ENCODE results near the gene WBP2NL.
"Not testable (repeated sequence)": the region's sequence is repeated elsewhere in the genome, so short reads cannot be mapped to it uniquely, and the experiment has no call there.

WBP2NL gene, protein sequence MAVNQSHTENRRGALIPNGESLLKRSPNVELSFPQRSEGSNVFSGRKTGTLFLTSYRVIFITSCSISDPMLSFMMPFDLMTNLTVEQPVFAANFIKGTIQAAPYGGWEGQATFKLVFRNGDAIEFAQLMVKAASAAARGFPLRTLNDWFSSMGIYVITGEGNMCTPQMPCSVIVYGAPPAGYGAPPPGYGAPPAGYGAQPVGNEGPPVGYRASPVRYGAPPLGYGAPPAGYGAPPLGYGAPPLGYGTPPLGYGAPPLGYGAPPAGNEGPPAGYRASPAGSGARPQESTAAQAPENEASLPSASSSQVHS

DNA sequence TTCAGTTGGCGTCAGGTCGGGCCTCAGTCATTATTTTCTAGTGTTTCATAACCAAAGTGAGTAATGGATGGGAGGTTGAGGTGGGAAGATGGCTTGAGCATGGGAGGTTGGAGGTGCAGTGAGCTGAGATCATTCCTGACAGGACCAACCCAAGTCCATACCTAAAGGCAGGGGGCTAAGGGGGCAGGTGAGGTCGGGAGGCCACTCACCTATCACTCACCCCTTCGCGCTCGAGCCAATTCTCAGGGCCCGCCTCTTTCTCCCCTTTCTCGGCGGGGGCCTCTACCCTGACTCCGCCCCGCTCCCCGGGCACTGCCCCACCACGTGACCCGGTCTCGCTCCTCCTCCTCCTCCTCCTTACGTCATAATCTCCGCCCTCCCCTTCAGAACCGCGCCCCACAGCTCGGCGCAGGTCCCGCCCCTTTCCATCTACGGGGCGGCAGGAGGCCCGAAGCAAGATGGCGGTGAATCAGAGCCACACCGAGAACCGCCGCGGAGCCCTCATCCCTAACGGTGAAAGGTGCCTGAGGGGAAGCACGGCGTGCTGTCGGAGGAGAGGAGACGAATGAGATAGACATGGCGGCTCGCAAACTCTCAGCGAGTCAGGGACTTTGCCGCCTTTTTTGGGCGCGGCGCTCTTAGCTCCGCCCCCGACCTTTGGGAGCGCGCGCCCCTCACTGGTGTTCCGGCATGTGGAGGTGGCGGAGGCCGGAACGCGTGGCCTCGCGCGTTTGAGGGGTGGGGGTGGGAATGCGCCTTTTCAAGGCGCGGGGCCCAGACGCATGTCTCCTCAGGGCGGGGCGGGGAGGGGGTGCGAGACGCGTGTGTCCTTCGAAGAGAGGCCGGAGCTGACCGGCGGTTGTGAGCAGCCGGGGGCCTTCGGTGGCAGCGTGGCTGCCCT, at the start of gene WBP2NL:
WBP2NL (plus strand) TSS at position 428 of the 901 bp plus-strand sequence; CDS start at position 459, 31 bp downstream.
- peak; percentile 92 for ATAC-seq
- DNase-seq, result peak; percentile 86

GRCh38 chr22:41948928-41949296, 49.7 kb upstream of the WBP2NL start:
- DNase-seq, ATAC-seq: not testable (repeated sequence)

GRCh38 chr22:41949297-41949965, 49.2 kb upstream of the WBP2NL start:
- no peak for DNase-seq
- ATAC-seq, result no peak

GRCh38 chr22:41951898-41952474, 46.6 kb upstream of the WBP2NL start, which contains the start of gene SMIM45:
Gene SMIM45, plus strand, starts transcription at chr22:41952150.
- no peak for DNase-seq
- no peak for ATAC-seq

DNA sequence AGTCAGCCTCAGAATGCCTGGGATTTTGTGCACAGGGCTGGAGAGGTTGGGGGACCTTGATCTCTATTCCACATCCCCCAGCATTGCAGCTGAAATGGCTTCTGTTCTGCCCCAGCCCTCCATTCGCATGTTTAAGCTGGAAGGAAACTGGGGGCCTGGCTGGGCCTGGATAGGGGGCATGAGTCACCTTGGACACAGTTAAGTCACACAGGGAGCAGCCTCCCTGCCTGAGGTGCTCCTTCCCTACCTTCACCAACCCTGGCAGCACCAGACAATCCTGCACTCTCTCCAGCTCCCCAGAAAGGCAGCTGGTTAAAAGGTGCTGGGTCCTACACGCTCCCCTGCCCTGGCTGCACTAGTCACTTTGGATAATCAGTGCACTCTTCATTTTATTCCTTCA, 45.9 kb upstream of the WBP2NL start:
- DNase-seq (no peak), ATAC-seq (no peak)

DNA sequence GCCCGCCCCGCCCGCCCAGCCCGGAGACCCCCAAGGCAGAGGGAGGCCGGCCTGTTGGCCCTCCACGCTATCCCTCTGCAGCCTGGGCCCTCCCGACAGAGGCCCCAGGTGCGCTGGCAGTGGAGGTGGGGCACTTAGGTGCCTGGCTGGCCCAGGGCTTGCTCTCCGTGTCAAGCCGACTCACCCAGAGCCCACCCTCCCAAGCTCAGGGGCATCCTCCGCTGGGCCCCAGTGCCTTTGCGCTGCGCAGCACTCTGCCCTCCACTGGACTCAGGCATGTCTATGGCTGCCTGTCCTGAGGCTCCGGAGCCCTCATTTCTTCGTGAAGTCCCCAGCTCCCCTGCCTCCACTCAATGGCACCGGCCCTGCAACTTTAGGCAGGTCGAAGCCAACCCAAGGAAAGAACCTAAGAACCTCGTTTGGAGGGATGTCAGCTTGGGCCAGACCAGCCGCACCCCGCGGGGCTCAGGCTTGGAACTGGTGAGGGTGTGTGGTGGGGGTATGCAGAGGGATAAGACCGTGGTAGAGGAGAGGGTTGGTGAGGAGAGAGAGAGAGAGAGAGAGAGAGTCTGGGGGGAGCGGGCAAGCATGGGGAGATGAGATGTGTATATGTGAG, 40.5 kb upstream of the WBP2NL start:
- no peak for ATAC-seq

GRCh38 chr22:41963453-41964111, 35.0 kb upstream of the WBP2NL start:
- DNase-seq, result no peak
- ATAC-seq, result no peak

More for the DNA sequence above, 40.5 kb upstream of the WBP2NL start:
- DNase-seq, result no peak

GRCh38 chr22:41964112-41964491, 34.5 kb upstream of the WBP2NL start:
- DNase-seq (no peak), ATAC-seq (no peak)

DNA sequence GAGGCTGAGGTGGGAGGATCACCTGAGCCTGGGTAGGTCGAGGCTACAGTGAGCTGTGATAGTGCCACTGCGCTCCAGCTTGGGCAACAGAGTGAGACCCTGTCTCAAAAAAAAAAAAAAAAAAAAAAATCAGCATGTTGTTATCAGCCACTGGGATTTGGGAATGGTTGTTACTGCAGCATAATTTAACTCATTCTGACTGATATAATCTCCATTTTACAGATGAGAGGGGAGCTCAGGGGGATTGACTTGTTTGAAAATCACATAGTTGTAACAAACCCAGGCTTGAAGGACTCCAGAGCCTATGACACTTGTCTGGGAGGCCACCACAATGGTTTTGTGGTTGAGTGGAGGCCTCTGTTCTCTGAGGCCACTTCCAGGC, 32.4 kb upstream of the WBP2NL start:
- ATAC-seq (no peak), DNase-seq (no peak)

GRCh38 chr22:41966607-41967240, 31.9 kb upstream of the WBP2NL start:
- DNase-seq, result peak; percentile 27
- peak; percentile 38 for ATAC-seq

GRCh38 chr22:41968601-41969000, 30.0 kb upstream of the WBP2NL start:
- ATAC-seq (no peak), DNase-seq (no peak)

DNA sequence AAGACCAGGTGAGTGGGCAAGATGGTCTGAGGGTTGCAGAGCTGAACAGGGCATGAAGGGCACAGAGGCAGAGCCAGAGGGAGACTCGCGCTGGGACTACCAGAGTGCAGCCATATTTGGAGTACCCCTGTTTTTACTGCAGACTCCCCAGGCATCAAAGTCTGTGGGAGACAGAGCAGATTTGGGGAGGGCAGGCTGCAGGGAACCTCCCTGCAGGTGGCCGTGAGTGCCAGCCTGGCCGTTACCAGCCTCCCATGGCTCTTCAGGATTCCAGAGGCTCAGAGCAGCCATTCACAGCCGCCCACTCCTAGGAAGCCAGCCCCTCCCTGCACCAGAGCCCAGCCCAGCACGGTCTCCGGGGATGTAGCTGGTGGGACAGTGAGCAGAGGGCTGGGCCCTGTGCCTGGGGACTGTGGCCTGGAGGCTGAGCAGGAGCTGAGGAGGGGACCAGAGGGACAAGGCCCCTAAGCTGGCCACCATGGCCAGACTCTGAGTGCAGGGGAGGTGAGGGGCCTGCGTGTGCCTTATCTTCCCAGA, 29.4 kb upstream of the WBP2NL start, which contains the start of gene SEPTIN3:
SEPTIN3 (plus strand) TSS at position 334 of the 537 bp plus-strand sequence. CDS start 2,050 bp downstream, outside the sequence.
- ATAC-seq (no peak), DNase-seq (no peak)

DNA sequence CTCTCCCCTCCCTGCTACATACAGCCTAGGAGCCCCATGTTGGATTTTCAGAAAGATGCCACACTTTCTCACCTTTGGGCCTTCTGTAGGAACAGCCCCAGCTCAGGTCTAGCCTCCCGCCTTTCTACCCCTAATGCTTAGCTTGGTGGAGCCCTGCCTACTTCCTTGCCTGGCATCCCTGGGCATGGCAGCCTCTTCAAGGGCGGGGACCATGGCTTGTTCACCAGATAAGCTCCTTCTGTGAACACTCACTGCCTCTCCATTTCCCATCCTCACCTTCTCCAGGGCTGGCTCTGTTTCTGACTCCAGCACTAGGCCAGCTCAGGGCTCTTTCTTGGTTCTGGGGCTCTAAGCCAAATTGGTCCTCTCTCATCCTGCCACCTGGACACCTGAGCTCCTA, 28.0 kb upstream of the WBP2NL start:
- DNase-seq (no peak), ATAC-seq (no peak)

- ATAC-seq (no peak), DNase-seq (no peak)
These were observed 27.2 kb upstream of the WBP2NL start for GRCh38 chr22:41971431-41971830.

DNA sequence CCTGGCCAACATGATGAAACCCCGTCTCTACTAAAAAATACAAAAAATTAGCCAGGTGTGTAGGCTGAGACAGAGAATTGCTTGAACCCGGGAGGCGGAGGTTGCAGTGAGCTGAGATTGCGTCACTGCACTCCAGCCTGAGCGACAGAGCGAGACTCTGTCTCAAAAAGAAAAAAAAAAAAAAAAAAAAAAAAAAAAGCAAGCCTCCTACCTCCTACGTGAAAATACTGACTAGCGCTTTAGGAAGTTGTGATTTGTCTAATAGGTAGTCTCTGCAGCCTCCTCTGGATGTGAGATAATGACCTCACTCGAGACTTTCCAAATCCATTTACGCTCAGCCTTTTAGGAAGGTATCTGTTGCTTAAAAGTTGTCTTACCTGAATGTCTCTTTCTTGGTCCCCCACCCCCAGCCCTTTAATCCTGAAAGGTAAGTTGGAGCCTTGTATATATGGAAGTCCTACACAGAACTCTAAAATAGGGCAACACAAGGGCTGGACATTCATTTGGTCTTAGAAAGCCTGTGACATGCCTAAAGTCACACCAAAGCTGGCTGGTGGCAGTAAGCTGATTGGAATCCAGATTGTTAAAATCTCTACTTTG, 23.8 kb upstream of the WBP2NL start:
- no peak for DNase-seq
- ATAC-seq, result no peak

DNA sequence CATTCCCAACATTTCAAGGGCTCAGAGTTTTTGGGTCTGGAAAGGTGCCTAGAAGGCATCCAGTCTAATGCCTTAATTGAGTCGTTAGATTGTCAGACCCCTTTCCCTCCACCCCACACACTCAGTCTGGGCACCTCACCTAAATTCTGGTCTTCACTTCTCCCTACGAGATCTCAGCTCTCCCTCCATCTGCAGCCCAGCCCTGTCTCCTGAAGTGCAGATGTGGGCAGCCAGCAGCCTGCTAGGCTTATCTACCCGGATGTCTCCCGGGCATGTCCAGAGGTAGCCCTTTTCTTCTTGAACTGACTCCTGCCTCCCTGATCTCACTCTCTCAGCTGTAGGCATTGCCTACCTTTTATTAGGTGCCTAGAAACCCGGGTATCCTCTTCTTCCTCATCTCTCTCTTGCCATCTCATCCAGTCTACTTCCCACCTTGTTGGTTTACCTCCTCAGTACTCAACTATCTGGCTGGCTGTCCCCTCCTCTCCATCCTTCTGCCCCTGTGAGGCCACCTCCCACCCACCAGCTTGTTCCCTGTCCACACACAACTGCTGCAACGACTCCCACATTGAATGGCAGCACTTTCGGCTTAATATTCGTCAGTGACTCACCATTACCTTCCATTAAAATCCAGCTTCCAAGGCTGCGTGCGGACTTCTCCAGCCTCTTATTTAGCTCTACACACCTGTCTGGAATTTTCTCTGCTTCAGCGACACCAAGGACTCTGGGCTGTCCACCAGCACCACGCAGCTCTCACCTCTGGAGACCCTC, 23.1 kb upstream of the WBP2NL start:
- no peak for DNase-seq
- no peak for ATAC-seq

- DNase-seq (peak; percentile 57), ATAC-seq (peak; percentile 19)
These were observed 22.3 kb upstream of the WBP2NL start for GRCh38 chr22:41976070-41976901.

- DNase-seq (no peak), ATAC-seq (no peak)
These were observed 21.5 kb upstream of the WBP2NL start for GRCh38 chr22:41976961-41977566.

Measured in stimulated activated naive CD8-positive, alpha-beta T cell treated with anti-CD3 and anti-CD28 coated beads, Interleukin-15, Interleukin-2, amounts not matched to agents 100 U/mL and 50 U/mL, for 24 hours (primary cell).